ENCODE measurements around the gene ATP5PB. TPM values are rescaled to one million over a fixed set of nuclear protein-coding genes. Genes with fewer than 3 reads are reported as not detected.
A peak's percentile ranks its signal among the peaks of the same experiment; 100 is the strongest.

The ATP5PB gene
- total RNA-seq, 1 donor from 2014 or later = 220 TPM

DNA sequence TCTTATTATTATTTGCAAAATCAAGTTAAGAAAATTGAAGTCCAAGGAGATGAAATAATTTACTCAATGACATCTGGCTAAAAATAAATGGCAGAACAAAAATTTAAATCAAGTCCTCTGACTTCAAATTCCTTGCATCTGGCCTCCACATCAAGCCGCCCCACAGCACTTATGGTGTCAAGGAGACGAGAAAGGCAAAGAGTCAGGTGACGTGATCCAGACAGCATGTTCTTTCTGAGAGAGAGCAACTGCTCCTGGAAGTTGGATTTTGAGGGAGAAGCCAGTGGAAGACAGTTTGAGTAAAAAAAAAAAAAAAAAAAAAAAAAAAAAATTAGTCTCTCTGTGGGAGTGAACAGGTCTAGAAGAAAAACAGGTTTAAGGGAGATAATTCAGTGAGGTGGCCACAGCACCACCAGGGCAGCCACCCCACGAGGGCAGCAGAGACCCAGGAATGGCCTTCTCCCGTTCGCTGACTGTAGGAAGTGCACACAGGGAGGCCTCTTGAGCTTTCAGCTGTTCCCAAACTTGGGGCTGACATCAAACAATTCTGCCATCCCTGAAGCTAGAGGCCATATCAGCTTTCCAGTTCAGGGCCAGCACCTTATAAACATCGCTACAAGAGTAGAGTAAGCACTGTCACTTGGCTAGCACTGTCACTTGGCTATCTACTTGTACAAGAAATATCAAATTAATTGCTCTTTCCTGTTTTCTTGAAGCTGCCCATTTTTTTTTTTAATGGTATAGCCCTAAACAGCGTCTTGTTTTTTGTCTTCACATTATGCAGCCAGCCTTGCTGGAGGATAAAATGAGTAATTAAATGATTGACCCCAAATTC is 32.3 kb downstream of the ATP5PB start:
- DNase-seq (no peak), ATAC-seq (ENCODE audit: low read depth) (peak; percentile 73)
- no peaks in the 10 kb centered on the region for H3K27me3 Mint-ChIP-seq
- intact Hi-C loops (cut with micrococcal nuclease) = loop anchor here (1.0 to 2.0 kb wide), 7 partner anchors 27 to 887 kb away; partner anchors contain the start of gene DDX20
- TF ChIP-seq, protein P1, sequence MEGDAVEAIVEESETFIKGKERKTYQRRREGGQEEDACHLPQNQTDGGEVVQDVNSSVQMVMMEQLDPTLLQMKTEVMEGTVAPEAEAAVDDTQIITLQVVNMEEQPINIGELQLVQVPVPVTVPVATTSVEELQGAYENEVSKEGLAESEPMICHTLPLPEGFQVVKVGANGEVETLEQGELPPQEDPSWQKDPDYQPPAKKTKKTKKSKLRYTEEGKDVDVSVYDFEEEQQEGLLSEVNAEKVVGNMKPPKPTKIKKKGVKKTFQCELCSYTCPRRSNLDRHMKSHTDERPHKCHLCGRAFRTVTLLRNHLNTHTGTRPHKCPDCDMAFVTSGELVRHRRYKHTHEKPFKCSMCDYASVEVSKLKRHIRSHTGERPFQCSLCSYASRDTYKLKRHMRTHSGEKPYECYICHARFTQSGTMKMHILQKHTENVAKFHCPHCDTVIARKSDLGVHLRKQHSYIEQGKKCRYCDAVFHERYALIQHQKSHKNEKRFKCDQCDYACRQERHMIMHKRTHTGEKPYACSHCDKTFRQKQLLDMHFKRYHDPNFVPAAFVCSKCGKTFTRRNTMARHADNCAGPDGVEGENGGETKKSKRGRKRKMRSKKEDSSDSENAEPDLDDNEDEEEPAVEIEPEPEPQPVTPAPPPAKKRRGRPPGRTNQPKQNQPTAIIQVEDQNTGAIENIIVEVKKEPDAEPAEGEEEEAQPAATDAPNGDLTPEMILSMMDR (IDR thresholded peaks at IDR 0.05) = no peak
- POLR2A ChIA-PET = interaction anchor here (0.7 to 15.3 kb wide), 6 partner anchors 16 to 273 kb away, joined by 3 to 234 read pairs (median 6); partner anchors contain the start of genes ADORA3 and TMIGD3
- no peaks in the 10 kb centered on the region for H3K9me3 Mint-ChIP-seq
- peaks cover 12% of the 10 kb centered on the region for H3K36me3 Mint-ChIP-seq (ENCODE audit: low read depth)
- no peak overlapping the region for H3K4me3 Mint-ChIP-seq
- CTCF ChIA-PET = interaction anchor here (0.5 to 12.6 kb wide), 37 partner anchors 10 to 1578 kb away, joined by 3 to 123 read pairs (median 4); partner anchors contain the start of genes ADORA3, DDX20, TMIGD3 and WDR77
- no peak overlapping the region for H3K27ac Mint-ChIP-seq
- H3K4me1 Mint-ChIP-seq = peaks cover 42% of the 10 kb centered on the region

DNA sequence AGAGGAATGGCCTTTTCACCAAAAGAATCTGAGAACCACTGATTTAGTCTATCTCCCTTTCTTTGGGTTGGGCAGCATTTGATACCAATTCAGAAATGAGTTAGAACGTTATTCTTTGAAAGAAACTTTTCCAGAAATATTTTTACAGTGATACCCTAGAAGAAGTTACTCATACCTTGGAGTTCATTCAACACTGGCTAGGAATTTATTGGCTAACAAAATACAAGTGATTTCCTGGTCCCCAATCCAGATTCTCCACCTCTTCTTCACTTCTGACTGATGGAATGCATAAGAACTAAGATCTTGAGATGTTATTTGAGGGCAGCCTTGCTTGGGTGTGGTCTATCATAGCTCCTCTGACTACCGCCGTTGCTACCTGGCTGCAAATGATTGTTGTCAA is 33.9 kb downstream of the ATP5PB start:
- DNase-seq (no peak), ATAC-seq (ENCODE audit: low read depth) (no peak)
- TF ChIP-seq, protein P1 (IDR thresholded peaks at IDR 0.05) = no peak
- no peaks in the 10 kb centered on the region for H3K27me3 Mint-ChIP-seq
- intact Hi-C loops (cut with micrococcal nuclease) = no loop called here
- POLR2A ChIA-PET = interaction anchor here (15.3 kb wide), 1 partner anchor 21 kb away, joined by 234 read pairs; the partner anchor contains the start of genes ADORA3 and TMIGD3
- H3K27ac Mint-ChIP-seq = no peak overlapping the region
- peaks cover 26% of the 10 kb centered on the region for H3K4me1 Mint-ChIP-seq
- peaks cover 3% of the 10 kb centered on the region for H3K36me3 Mint-ChIP-seq (ENCODE audit: low read depth)
- no peak overlapping the region for H3K4me3 Mint-ChIP-seq
- CTCF ChIA-PET = interaction anchor here (2.1 to 12.6 kb wide), 3 partner anchors 24 to 286 kb away, joined by 10 to 123 read pairs (median 21); no protein-coding TSS in a partner anchor
- no peaks in the 10 kb centered on the region for H3K9me3 Mint-ChIP-seq

DNA sequence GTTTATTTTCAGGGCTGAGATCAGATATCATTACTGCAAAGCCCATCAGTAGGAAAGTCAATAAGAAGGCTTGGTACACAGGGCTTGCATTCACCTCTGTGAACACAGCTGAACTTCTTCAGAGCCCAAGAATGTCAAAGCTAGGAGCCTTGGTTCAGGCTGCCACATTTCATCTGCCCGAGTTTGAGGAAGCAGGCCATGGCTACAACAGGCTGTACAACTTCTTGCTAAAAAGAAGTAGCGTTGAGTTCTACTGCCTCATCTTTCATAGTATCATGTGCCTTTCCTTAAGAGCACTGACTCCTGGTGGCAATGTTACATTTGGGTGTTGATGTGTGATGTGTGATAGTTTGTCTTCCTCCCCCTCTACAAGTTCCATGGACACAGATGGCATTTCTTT is 34.6 kb downstream of the ATP5PB start:
- Mint-ChIP-seq H3K36me3 (ENCODE audit: low read depth) (no peaks in the 10 kb centered on the region), H3K27me3 (no peaks in the 10 kb centered on the region), H3K4me3 (no peak overlapping the region), H3K9me3 (no peaks in the 10 kb centered on the region), H3K27ac (no peak overlapping the region), H3K4me1 (peaks cover 19% of the 10 kb centered on the region)
- TF ChIP-seq, protein P1 (IDR thresholded peaks at IDR 0.05) = no peak
- intact Hi-C loops (cut with micrococcal nuclease) = no loop called here
- CTCF ChIA-PET = interaction anchor here (12.6 kb wide), 1 partner anchor 24 kb away, joined by 123 read pairs; no protein-coding TSS in a partner anchor
- POLR2A ChIA-PET = interaction anchor here (15.3 kb wide), 1 partner anchor 21 kb away, joined by 234 read pairs; the partner anchor contains the start of genes ADORA3 and TMIGD3
- DNase-seq (no peak), ATAC-seq (ENCODE audit: low read depth) (no peak)

DNA sequence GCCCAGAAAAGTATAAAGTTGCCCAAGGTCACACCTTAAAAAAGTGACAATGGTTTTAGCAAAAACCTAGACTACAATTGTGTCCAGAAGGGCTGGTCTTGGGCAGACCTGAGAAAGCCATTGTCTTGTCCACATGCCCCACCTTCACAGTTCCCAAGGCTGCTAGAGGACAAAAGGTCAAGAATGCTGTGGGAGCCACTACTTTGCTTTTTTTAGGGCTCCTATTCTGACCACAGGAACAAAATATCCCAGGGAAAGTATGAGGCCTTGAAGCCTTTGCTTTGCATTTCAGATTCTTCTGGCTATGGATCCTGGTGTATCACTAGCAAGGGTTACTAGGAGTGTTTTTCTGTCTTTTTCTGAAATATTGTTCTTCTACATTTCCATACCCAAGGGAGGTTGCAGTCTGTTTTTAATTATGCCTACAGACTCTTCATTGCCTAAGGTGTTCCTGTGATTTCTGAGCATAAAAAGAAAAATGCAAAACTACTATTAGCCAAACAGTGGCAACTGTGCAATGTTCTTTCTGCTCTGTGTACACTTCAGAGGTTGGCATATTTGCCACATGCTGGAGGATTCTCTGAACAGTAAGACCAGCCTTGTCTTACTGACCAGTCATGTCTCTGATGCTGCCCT is 35.2 kb downstream of the ATP5PB start:
- Mint-ChIP-seq H3K27me3 (no peaks in the 10 kb centered on the region), H3K4me1 (peaks cover 23% of the 10 kb centered on the region), H3K4me3 (no peak overlapping the region), H3K9me3 (no peaks in the 10 kb centered on the region), H3K36me3 (ENCODE audit: low read depth) (no peaks in the 10 kb centered on the region), H3K27ac (no peak overlapping the region)
- ChIA-PET CTCF (interaction anchor here (12.6 kb wide), 1 partner anchor 23 kb away, joined by 123 read pairs; no protein-coding TSS in a partner anchor), POLR2A (interaction anchor here (15.3 kb wide), 1 partner anchor 20 kb away, joined by 234 read pairs; the partner anchor contains the start of genes ADORA3 and TMIGD3)
- no peak for ATAC-seq (ENCODE audit: low read depth)
- intact Hi-C loops (cut with micrococcal nuclease) = no loop called here
- TF ChIP-seq, protein P1 (IDR thresholded peaks at IDR 0.05) = no peak
- DNase-seq = no peak
